WERI-Rb-1 (cell line): Measurements from ENCODE around the gene R3HDM2.

Experiments
- DNase-seq: peaks from one replicate; pipeline ENCODE4 v3.0.0-alpha.2; 2020
- H3K27ac ChIP-seq: fragments of 250-450 bp; sonication (Bioruptor Pico); 2 replicates; pipeline ENCODE4 v1.5.1; 2020; ENCODE audit warnings: mild to moderate bottlenecking, moderate library complexity
- H3K27me3 ChIP-seq: fragments of 250-450 bp; sonication (Bioruptor Pico); 2 replicates; pipeline ENCODE4 v1.5.1; 2021; ENCODE audit warnings: mild to moderate bottlenecking, low read depth, moderate library complexity; ENCODE audit not compliant: insufficient read depth, severe bottlenecking
- H3K36me3 ChIP-seq: fragments of 250-450 bp; sonication (Bioruptor Pico); 2 replicates; pipeline ENCODE4 v1.5.1; 2020; ENCODE audit warnings: mild to moderate bottlenecking, moderate library complexity
- H3K4me3 ChIP-seq: 2 replicates; pipeline ENCODE4 v1.5.1; 2011; ENCODE audit warnings: low read depth, mild to moderate bottlenecking, control low read depth, low read length
- H3K9me3 ChIP-seq: fragments of 250-450 bp; sonication (Bioruptor Pico); 2 replicates; pipeline ENCODE4 v1.5.1; 2021; ENCODE audit warnings: mild to moderate bottlenecking, moderate library complexity; ENCODE audit not compliant: severe bottlenecking
- CTCF ChIP-seq: IDR thresholded peaks from 2 replicates; pipeline ENCODE4 v1.5.1; 2011; ENCODE audit warnings: low read depth, mild to moderate bottlenecking, control low read depth, inconsistent platforms, low read length

Gene R3HDM2

GRCh38 chr12:57219205-57219992, 211.4 kb downstream of the R3HDM2 start:
- Histone ChIP-seq H3K27me3 (peaks cover 12% of the 10 kb centered on the region), H3K4me3 (peak overlapping the region; percentile 41), H3K9me3 (no peaks in the 10 kb centered on the region), H3K36me3 (no peaks in the 10 kb centered on the region), H3K27ac (peak overlapping the region; percentile 54)
- TF ChIP-seq CTCF, result no peak
- DNase-seq, result peak; percentile 87

GRCh38 chr12:57218030-57218853, 212.6 kb downstream of the R3HDM2 start:
- no peak for TF ChIP-seq CTCF
- H3K27me3 ChIP-seq, result peaks cover 12% of the 10 kb centered on the region
- no peak for DNase-seq
- no peak overlapping the region for H3K4me3 ChIP-seq
- no peaks in the 10 kb centered on the region for H3K36me3 ChIP-seq
- no peaks in the 10 kb centered on the region for H3K9me3 ChIP-seq
- peak overlapping the region; percentile 54; the same call in 1 of the 2 replicates for H3K27ac ChIP-seq

- H3K27me3 ChIP-seq, result peaks cover 12% of the 10 kb centered on the region
Observed at GRCh38 chr12:57216921-57217879, 213.6 kb downstream of the R3HDM2 start.

GRCh38 chr12:57216014-57216911, 214.6 kb downstream of the R3HDM2 start, which contains the start of gene NXPH4:
Gene NXPH4 (plus strand): TSS chr12:57216794. CDS start chr12:57216970, 176 bp downstream.
- TF ChIP-seq CTCF, result no peak
- Histone ChIP-seq H3K27ac (no peak within 1 kb of the TSS), H3K27me3 (peaks cover 12% of the 10 kb centered on the region), H3K4me3 (peak within 1 kb of the TSS; percentile 46), H3K9me3 (no peaks in the 10 kb centered on the region), H3K36me3 (no peaks in the 10 kb centered on the region)
- DNase-seq, result peak; percentile 67

More at GRCh38 chr12:57216921-57217879, 213.6 kb downstream of the R3HDM2 start:
- TF ChIP-seq CTCF, result no peak
- Histone ChIP-seq H3K27ac (no peak overlapping the region), H3K9me3 (no peaks in the 10 kb centered on the region), H3K36me3 (no peaks in the 10 kb centered on the region), H3K4me3 (peak overlapping the region; percentile 46)
- DNase-seq, result no peak
